HL-60 (cell line): Measurements from ENCODE around the gene MAP3K20.

ENCODE experiments used
- DNase-seq, 2 experiments: peaks; one replicate each; pipeline ENCODE4 v3.0.0-alpha.2; 2010 to 2020; ENCODE audit warnings: low read depth in 1 of 2, low spot score in 1 of 2
- H3K27ac ChIP-seq: fragments of 250-450 bp; sonication (Bioruptor Pico); replicated peaks from 2 replicates; pipeline ENCODE4 v1.5.1; 2020; ENCODE audit warnings: mild to moderate bottlenecking, moderate library complexity
- H3K27me3 ChIP-seq: fragments of 250-450 bp; sonication (Bioruptor Pico); 2 replicates; pipeline ENCODE4 v1.5.1; 2021; ENCODE audit warnings: mild to moderate bottlenecking, moderate library complexity; ENCODE audit not compliant: insufficient read depth, poor library complexity, severe bottlenecking
- H3K4me3 ChIP-seq: replicated peaks from 2 replicates; pipeline ENCODE4 v1.5.1; 2011; ENCODE audit warnings: mild to moderate bottlenecking, control low read depth, low read length; ENCODE audit not compliant: insufficient read depth
- GABPA ChIP-seq: IDR thresholded peaks from 2 replicates; pipeline ENCODE4 v1.6.1; 2012; ENCODE audit warnings: low read depth
- POLR2AphosphoS5 ChIP-seq: IDR thresholded peaks from 2 replicates; pipeline ENCODE4 v1.6.1; 2012; ENCODE audit warnings: low read depth
- SPI1 ChIP-seq: IDR thresholded peaks from 2 replicates; pipeline ENCODE4 v1.6.1; 2012; ENCODE audit warnings: low read depth, mild to moderate bottlenecking, borderline replicate concordance
- TF ChIP-seq, protein P1 (sequence below): IDR thresholded peaks from one replicate; pipeline ENCODE4 v1.5.1; 2011; ENCODE audit warnings: low read length, control low read depth, inconsistent platforms; ENCODE audit not compliant: insufficient read depth
- TF ChIP-seq, protein P2 (sequence below): IDR thresholded peaks from 2 replicates; pipeline ENCODE4 v1.6.1; 2012; ENCODE audit warnings: low read depth; ENCODE audit not compliant: insufficient replicate concordance

The MAP3K20 gene

GRCh38 chr2:173087793-173088496 lies 12.3 kb downstream of the MAP3K20 start:
- Histone ChIP-seq H3K4me3 (no peak overlapping the region), H3K27me3 (no peaks in the 10 kb centered on the region), H3K27ac (no peak overlapping the region)
- DNase-seq: no peak
- no peak for TF ChIP-seq POLR2AphosphoS5
- TF ChIP-seq, protein P1, sequence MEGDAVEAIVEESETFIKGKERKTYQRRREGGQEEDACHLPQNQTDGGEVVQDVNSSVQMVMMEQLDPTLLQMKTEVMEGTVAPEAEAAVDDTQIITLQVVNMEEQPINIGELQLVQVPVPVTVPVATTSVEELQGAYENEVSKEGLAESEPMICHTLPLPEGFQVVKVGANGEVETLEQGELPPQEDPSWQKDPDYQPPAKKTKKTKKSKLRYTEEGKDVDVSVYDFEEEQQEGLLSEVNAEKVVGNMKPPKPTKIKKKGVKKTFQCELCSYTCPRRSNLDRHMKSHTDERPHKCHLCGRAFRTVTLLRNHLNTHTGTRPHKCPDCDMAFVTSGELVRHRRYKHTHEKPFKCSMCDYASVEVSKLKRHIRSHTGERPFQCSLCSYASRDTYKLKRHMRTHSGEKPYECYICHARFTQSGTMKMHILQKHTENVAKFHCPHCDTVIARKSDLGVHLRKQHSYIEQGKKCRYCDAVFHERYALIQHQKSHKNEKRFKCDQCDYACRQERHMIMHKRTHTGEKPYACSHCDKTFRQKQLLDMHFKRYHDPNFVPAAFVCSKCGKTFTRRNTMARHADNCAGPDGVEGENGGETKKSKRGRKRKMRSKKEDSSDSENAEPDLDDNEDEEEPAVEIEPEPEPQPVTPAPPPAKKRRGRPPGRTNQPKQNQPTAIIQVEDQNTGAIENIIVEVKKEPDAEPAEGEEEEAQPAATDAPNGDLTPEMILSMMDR: no peak
- TF ChIP-seq, protein P2, sequence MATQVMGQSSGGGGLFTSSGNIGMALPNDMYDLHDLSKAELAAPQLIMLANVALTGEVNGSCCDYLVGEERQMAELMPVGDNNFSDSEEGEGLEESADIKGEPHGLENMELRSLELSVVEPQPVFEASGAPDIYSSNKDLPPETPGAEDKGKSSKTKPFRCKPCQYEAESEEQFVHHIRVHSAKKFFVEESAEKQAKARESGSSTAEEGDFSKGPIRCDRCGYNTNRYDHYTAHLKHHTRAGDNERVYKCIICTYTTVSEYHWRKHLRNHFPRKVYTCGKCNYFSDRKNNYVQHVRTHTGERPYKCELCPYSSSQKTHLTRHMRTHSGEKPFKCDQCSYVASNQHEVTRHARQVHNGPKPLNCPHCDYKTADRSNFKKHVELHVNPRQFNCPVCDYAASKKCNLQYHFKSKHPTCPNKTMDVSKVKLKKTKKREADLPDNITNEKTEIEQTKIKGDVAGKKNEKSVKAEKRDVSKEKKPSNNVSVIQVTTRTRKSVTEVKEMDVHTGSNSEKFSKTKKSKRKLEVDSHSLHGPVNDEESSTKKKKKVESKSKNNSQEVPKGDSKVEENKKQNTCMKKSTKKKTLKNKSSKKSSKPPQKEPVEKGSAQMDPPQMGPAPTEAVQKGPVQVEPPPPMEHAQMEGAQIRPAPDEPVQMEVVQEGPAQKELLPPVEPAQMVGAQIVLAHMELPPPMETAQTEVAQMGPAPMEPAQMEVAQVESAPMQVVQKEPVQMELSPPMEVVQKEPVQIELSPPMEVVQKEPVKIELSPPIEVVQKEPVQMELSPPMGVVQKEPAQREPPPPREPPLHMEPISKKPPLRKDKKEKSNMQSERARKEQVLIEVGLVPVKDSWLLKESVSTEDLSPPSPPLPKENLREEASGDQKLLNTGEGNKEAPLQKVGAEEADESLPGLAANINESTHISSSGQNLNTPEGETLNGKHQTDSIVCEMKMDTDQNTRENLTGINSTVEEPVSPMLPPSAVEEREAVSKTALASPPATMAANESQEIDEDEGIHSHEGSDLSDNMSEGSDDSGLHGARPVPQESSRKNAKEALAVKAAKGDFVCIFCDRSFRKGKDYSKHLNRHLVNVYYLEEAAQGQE: no peak
- no peak for TF ChIP-seq GABPA
- TF ChIP-seq SPI1: no peak

GRCh38 chr2:173090276-173090877 lies 14.7 kb downstream of the MAP3K20 start:
- Histone ChIP-seq H3K27me3 (no peaks in the 10 kb centered on the region), H3K4me3 (no peak overlapping the region), H3K27ac (no peak overlapping the region)
- DNase-seq: no peak
- TF ChIP-seq, protein P1: no peak
- TF ChIP-seq, protein P2: no peak
- no peak for TF ChIP-seq POLR2AphosphoS5
- TF ChIP-seq GABPA: no peak
- no peak for TF ChIP-seq SPI1

- no peak overlapping the region for H3K27ac ChIP-seq
- DNase-seq: no peak
- TF ChIP-seq POLR2AphosphoS5 (no peak), GABPA (no peak), SPI1 (no peak)
- TF ChIP-seq, protein P1: no peak
- no peak overlapping the region for H3K4me3 ChIP-seq
- no peaks in the 10 kb centered on the region for H3K27me3 ChIP-seq
Observed at GRCh38 chr2:173090973-173091660, 15.5 kb downstream of the MAP3K20 start.
